GM23338 (cell line): Measurements from ENCODE around the gene OBSCN. TPM values are rescaled to one million over a fixed set of nuclear protein-coding genes. Genes with fewer than 3 reads are reported as not detected.

Source experiments
- ATAC-seq: fragments of 200-7000 bp; cut with Tn5 transposase; 3 replicates; pipeline ENCODE4 v1.9.1; 2020
- DNase-seq: peaks from one replicate; pipeline ENCODE4 v3.0.0-alpha.2; 2015; ENCODE audit warnings: low spot score
- H2AFZ ChIP-seq: fragments of 200-600 bp; sonication (generic); 2 replicates; pipeline ENCODE4 v1.8.0; 2016; ENCODE audit warnings: antibody characterized with exemption, mild to moderate bottlenecking, moderate library complexity
- H3F3A ChIP-seq: fragments of 200-600 bp; sonication (generic); replicated peaks from 2 replicates; pipeline ENCODE4 v1.8.0; 2017; ENCODE audit warnings: antibody characterized with exemption, mixed run types, low read depth
- H3K27ac ChIP-seq: fragments of 200-600 bp; sonication (generic); 2 replicates; pipeline ENCODE4 v1.6.1; 2016; ENCODE audit warnings: low read depth
- H3K27me3 ChIP-seq: fragments of 200-600 bp; sonication (generic); 2 replicates; pipeline ENCODE4 v1.8.0; 2016; ENCODE audit warnings: mild to moderate bottlenecking, mixed run types, moderate library complexity; ENCODE audit not compliant: insufficient read depth
- H3K36me3 ChIP-seq: fragments of 200-600 bp; sonication (generic); 2 replicates; pipeline ENCODE4 v1.8.0; 2016; ENCODE audit warnings: mild to moderate bottlenecking; ENCODE audit not compliant: insufficient read depth
- H3K4me1 ChIP-seq: fragments of 200-600 bp; sonication (generic); 2 replicates; pipeline ENCODE4 v1.8.0; 2016; ENCODE audit warnings: mild to moderate bottlenecking, moderate library complexity; ENCODE audit not compliant: insufficient read depth
- H3K4me2 ChIP-seq: fragments of 200-600 bp; sonication (generic); 2 replicates; pipeline ENCODE4 v1.7.1; 2017; ENCODE audit warnings: mixed run types
- H3K4me3 ChIP-seq: fragments of 200-600 bp; sonication (generic); 2 replicates; pipeline ENCODE4 v1.6.1; 2016; ENCODE audit warnings: mixed run types
- H3K79me2 ChIP-seq: fragments of 200-600 bp; sonication (generic); replicated peaks from 2 replicates; pipeline ENCODE4 v1.8.0; 2017; ENCODE audit warnings: mild to moderate bottlenecking; ENCODE audit not compliant: insufficient read depth
- H3K9me2 ChIP-seq: fragments of 200-600 bp; sonication (generic); 2 replicates; pipeline ENCODE4 v1.8.0; 2017; ENCODE audit not compliant: insufficient read depth
- H4K20me1 ChIP-seq: fragments of 200-600 bp; sonication (generic); replicated peaks from 2 replicates; pipeline ENCODE4 v1.8.0; 2017; ENCODE audit warnings: mild to moderate bottlenecking; ENCODE audit not compliant: insufficient read depth
- H3K27ac Mint-ChIP-seq: 2 replicates; pipeline ENCODE4 v1.8.0; 2020; ENCODE audit warnings: inconsistent platforms, mild to moderate bottlenecking, moderate library complexity, mixed read lengths
- H3K27me3 Mint-ChIP-seq: 3 replicates; pipeline ENCODE4 v1.8.0; 2022; ENCODE audit warnings: low read depth, mild to moderate bottlenecking, moderate library complexity, mixed read lengths, inconsistent platforms; ENCODE audit not compliant: insufficient read depth, poor library complexity
- H3K36me3 Mint-ChIP-seq: 3 replicates; pipeline ENCODE4 v1.8.0; 2021; ENCODE audit warnings: low read depth, mild to moderate bottlenecking, inconsistent platforms, moderate library complexity, mixed read lengths
- H3K4me1 Mint-ChIP-seq: 3 replicates; pipeline ENCODE4 v1.8.0; 2020; ENCODE audit warnings: mild to moderate bottlenecking, inconsistent platforms, mixed read lengths
- H3K4me3 Mint-ChIP-seq: 3 replicates; pipeline ENCODE4 v1.8.0; 2021; ENCODE audit warnings: moderate library complexity, mild to moderate bottlenecking, inconsistent platforms, mixed read lengths
- H3K9me3 Mint-ChIP-seq: 3 replicates; pipeline ENCODE4 v1.8.0; 2020; ENCODE audit warnings: moderate library complexity, mild to moderate bottlenecking, inconsistent platforms, mixed read lengths
- CREB1 ChIP-seq: fragments of 250-450 bp; sonication (Bioruptor Pico); IDR thresholded peaks from 2 replicates; pipeline ENCODE4 v1.5.0; 2020; ENCODE audit warnings: low read depth, mild to moderate bottlenecking, moderate library complexity
- EZH2 ChIP-seq: fragments of 200-600 bp; sonication (generic); IDR thresholded peaks from one replicate; pipeline ENCODE4 v1.8.0; 2017; ENCODE audit warnings: antibody characterized with exemption, mild to moderate bottlenecking, low read depth; ENCODE audit not compliant: unreplicated experiment
- EZH2phosphoT487 ChIP-seq: fragments of 200-600 bp; sonication (generic); IDR thresholded peaks from one replicate; pipeline ENCODE4 v1.8.1; 2018; ENCODE audit warnings: antibody characterized with exemption; ENCODE audit not compliant: unreplicated experiment
- JUNB ChIP-seq: IDR thresholded peaks from one replicate; pipeline ENCODE4 v1.6.1; 2016; ENCODE audit warnings: antibody characterized with exemption; ENCODE audit not compliant: unreplicated experiment
- POLR2AphosphoS5 ChIP-seq: IDR thresholded peaks from 2 replicates; pipeline ENCODE4 v1.6.1; 2016; ENCODE audit warnings: antibody characterized with exemption, low read depth
- STAT1 ChIP-seq: IDR thresholded peaks from one replicate; pipeline ENCODE4 v1.6.1; 2016; ENCODE audit warnings: antibody characterized with exemption; ENCODE audit not compliant: unreplicated experiment
- ZNF331 ChIP-seq: fragments of 250-450 bp; sonication (Bioruptor Pico); IDR thresholded peaks from 2 replicates; pipeline ENCODE4 v1.5.0; 2020; ENCODE audit warnings: low read depth, mild to moderate bottlenecking, moderate library complexity
- polyA plus RNA-seq: library from polyadenylated mRNA; unstranded; fragments of >200 nt; fragmentation: Nextera tagmentation; extraction: Ambion mirVana; gene quantifications from 2 replicates; pipeline ENCODE4 v1.2.1, GENCODE V29; 2016
- total RNA-seq: library from RNA; depleted of rRNA; stranded (reverse); fragments of >200 nt; shearing (Covaris generic); gene quantifications from 2 replicates; pipeline ENCODE4 v1.2.3, GENCODE V29; 2014
- TF ChIP-seq, protein P1 (sequence below): IDR thresholded peaks from one replicate; pipeline ENCODE4 v1.6.1; 2018; ENCODE audit warnings: antibody characterized with exemption; ENCODE audit not compliant: unreplicated experiment
- TF ChIP-seq, protein P2 (sequence below): IDR thresholded peaks from 2 replicates; pipeline ENCODE4 v1.6.1; 2016; ENCODE audit warnings: antibody characterized with exemption
- TF ChIP-seq, protein P3 (sequence below): fragments of 250-450 bp; sonication (Bioruptor Pico); IDR thresholded peaks from 2 replicates; pipeline ENCODE4 v1.5.0; 2020; ENCODE audit warnings: mild to moderate bottlenecking, moderate library complexity

The OBSCN gene
- total and polyA plus RNA-seq, 2 experiments from 2014 or later, result 8.4 to 38.5 TPM

DNA sequence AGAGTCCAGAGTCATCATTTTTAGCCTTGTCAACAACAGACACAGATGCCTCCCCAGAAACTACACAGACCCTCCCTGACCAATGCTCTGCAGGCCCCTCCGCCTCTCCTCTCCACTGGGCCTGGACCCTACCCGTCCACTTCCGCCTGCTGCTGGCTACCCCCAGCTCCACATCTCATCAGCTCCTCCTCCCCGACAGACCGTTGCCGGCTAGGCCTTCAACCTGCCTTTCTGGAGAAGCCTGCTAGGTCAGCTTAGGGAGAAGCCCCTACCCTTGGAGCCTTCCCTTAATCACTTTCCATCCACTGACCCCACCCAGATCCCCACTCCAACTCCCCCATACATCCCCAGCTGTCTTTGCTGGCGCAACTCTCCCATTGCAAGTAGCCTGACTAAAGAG is 207.4 kb downstream of the OBSCN start (continued):
- TF ChIP-seq EZH2phosphoT487 (no peak), EZH2 (no peak), JUNB (no peak), CREB1 (no peak), ZNF331 (CRISPR knock-in tag) (no peak)
- TF ChIP-seq, protein P1, sequence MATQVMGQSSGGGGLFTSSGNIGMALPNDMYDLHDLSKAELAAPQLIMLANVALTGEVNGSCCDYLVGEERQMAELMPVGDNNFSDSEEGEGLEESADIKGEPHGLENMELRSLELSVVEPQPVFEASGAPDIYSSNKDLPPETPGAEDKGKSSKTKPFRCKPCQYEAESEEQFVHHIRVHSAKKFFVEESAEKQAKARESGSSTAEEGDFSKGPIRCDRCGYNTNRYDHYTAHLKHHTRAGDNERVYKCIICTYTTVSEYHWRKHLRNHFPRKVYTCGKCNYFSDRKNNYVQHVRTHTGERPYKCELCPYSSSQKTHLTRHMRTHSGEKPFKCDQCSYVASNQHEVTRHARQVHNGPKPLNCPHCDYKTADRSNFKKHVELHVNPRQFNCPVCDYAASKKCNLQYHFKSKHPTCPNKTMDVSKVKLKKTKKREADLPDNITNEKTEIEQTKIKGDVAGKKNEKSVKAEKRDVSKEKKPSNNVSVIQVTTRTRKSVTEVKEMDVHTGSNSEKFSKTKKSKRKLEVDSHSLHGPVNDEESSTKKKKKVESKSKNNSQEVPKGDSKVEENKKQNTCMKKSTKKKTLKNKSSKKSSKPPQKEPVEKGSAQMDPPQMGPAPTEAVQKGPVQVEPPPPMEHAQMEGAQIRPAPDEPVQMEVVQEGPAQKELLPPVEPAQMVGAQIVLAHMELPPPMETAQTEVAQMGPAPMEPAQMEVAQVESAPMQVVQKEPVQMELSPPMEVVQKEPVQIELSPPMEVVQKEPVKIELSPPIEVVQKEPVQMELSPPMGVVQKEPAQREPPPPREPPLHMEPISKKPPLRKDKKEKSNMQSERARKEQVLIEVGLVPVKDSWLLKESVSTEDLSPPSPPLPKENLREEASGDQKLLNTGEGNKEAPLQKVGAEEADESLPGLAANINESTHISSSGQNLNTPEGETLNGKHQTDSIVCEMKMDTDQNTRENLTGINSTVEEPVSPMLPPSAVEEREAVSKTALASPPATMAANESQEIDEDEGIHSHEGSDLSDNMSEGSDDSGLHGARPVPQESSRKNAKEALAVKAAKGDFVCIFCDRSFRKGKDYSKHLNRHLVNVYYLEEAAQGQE, result no peak
- TF ChIP-seq, protein P2, sequence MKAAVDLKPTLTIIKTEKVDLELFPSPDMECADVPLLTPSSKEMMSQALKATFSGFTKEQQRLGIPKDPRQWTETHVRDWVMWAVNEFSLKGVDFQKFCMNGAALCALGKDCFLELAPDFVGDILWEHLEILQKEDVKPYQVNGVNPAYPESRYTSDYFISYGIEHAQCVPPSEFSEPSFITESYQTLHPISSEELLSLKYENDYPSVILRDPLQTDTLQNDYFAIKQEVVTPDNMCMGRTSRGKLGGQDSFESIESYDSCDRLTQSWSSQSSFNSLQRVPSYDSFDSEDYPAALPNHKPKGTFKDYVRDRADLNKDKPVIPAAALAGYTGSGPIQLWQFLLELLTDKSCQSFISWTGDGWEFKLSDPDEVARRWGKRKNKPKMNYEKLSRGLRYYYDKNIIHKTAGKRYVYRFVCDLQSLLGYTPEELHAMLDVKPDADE, result no peak

DNA sequence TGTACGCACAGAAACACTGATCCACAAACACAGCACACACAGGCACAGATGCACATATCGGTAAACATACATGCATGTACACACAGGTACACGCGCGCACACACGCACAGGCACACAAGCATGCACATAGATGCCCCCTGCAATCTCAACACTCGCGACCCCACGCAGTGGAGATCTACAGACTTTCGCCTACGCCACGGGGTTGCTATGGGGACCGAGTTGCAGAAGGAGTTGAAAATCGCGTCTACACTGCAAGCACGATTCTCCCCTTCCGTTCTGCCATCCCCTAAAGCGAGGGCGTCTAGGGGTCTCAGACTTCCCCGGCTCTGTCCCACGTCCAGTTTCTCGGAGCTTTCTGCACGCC is 208.0 kb downstream of the OBSCN start:
- Histone ChIP-seq H4K20me1 (peaks cover 4% of the 10 kb centered on the region), H3K4me1 (peaks cover 17% of the 10 kb centered on the region; the same call in 1 of the 2 replicates), H3K4me2 (peak overlapping the region; percentile 93), H3K27me3 (peaks cover 75% of the 10 kb centered on the region), H2AFZ (no peak overlapping the region; the same call in 1 of the 2 replicates), H3K4me3 (peak overlapping the region; percentile 72), H3F3A (0 out of 2 replicates have a peak, but pooled peaks cover 8% of the 10 kb centered on the region), H3K79me2 (no peaks in the 10 kb centered on the region), H3K36me3 (no peaks in the 10 kb centered on the region), H3K27ac (no peak overlapping the region), H3K9me2 (no peaks in the 10 kb centered on the region)
- no peaks in the 10 kb centered on the region for H3K36me3 Mint-ChIP-seq
- DNase-seq (no peak), ATAC-seq (peak; percentile 3; the same call in 2 of the 3 replicates)
- peaks cover 21% of the 10 kb centered on the region; the same call in 2 of the 3 replicates for H3K4me1 Mint-ChIP-seq
- H3K4me3 Mint-ChIP-seq, result peak overlapping the region; percentile 67
- peaks cover 55% of the 10 kb centered on the region for H3K27me3 Mint-ChIP-seq
- H3K9me3 Mint-ChIP-seq, result no peaks in the 10 kb centered on the region
- H3K27ac Mint-ChIP-seq, result no peak overlapping the region
- TF ChIP-seq POLR2AphosphoS5, result peak; percentile 33; the same call in 1 of the 2 replicates
- TF ChIP-seq STAT1, result no peak
- TF ChIP-seq, protein P1, result no peak
- TF ChIP-seq EZH2phosphoT487, result no peak
- TF ChIP-seq, protein P3, sequence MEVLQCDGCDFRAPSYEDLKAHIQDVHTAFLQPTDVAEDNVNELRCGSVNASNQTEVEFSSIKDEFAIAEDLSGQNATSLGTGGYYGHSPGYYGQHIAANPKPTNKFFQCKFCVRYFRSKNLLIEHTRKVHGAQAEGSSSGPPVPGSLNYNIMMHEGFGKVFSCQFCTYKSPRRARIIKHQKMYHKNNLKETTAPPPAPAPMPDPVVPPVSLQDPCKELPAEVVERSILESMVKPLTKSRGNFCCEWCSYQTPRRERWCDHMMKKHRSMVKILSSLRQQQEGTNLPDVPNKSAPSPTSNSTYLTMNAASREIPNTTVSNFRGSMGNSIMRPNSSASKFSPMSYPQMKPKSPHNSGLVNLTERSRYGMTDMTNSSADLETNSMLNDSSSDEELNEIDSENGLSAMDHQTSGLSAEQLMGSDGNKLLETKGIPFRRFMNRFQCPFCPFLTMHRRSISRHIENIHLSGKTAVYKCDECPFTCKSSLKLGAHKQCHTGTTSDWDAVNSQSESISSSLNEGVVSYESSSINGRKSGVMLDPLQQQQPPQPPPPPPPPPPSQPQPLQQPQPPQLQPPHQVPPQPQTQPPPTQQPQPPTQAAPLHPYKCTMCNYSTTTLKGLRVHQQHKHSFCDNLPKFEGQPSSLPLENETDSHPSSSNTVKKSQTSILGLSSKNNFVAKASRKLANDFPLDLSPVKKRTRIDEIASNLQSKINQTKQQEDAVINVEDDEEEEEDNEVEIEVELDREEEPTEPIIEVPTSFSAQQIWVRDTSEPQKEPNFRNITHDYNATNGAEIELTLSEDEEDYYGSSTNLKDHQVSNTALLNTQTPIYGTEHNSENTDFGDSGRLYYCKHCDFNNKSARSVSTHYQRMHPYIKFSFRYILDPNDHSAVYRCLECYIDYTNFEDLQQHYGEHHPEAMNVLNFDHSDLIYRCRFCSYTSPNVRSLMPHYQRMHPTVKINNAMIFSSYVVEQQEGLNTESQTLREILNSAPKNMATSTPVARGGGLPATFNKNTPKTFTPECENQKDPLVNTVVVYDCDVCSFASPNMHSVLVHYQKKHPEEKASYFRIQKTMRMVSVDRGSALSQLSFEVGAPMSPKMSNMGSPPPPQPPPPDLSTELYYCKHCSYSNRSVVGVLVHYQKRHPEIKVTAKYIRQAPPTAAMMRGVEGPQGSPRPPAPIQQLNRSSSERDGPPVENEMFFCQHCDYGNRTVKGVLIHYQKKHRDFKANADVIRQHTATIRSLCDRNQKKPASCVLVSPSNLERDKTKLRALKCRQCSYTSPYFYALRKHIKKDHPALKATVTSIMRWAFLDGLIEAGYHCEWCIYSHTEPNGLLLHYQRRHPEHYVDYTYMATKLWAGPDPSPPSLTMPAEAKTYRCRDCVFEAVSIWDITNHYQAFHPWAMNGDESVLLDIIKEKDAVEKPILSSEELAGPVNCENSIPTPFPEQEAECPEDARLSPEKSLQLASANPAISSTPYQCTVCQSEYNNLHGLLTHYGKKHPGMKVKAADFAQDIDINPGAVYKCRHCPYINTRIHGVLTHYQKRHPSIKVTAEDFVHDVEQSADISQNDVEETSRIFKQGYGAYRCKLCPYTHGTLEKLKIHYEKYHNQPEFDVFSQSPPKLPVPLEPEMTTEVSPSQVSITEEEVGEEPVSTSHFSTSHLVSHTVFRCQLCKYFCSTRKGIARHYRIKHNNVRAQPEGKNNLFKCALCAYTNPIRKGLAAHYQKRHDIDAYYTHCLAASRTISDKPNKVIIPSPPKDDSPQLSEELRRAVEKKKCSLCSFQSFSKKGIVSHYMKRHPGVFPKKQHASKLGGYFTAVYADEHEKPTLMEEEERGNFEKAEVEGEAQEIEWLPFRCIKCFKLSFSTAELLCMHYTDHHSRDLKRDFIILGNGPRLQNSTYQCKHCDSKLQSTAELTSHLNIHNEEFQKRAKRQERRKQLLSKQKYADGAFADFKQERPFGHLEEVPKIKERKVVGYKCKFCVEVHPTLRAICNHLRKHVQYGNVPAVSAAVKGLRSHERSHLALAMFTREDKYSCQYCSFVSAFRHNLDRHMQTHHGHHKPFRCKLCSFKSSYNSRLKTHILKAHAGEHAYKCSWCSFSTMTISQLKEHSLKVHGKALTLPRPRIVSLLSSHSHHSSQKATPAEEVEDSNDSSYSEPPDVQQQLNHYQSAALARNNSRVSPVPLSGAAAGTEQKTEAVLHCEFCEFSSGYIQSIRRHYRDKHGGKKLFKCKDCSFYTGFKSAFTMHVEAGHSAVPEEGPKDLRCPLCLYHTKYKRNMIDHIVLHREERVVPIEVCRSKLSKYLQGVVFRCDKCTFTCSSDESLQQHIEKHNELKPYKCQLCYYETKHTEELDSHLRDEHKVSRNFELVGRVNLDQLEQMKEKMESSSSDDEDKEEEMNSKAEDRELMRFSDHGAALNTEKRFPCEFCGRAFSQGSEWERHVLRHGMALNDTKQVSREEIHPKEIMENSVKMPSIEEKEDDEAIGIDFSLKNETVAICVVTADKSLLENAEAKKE (CRISPR knock-in tag), result no peak
- no peak for TF ChIP-seq EZH2
